NCI-H526 (cell line): Measurements from ENCODE around the gene ABLIM1.
A peak's percentile ranks its signal among the peaks of the same experiment; 100 is the strongest.
"Not testable (repeated sequence)": the region's sequence is repeated elsewhere in the genome, so short reads cannot be mapped to it uniquely, and the experiment has no call there.

Source experiments
- DNase-seq, 2 experiments: peaks; one replicate each; lab custom pipeline; 2025; lab: John Stamatoyannopoulos, UW

ABLIM1 gene

GRCh38 chr10:114658175-114658574 is at the start of gene ABLIM1:
Gene ABLIM1 (minus strand): TSS chr10:114658275. CDS start chr10:114658200, 75 bp downstream.
- no peak for DNase-seq

- DNase-seq, result no peak
Observed at GRCh38 chr10:114706458-114707055, 48.5 kb upstream of the ABLIM1 start.

- no peak for DNase-seq
Observed at GRCh38 chr10:114704679-114705078, 46.6 kb upstream of the ABLIM1 start.

- DNase-seq, result peak in 1 of 2 experiments; percentile 46
Observed at GRCh38 chr10:114703377-114704107, 45.5 kb upstream of the ABLIM1 start.

- no peak for DNase-seq
Observed at GRCh38 chr10:114698271-114699061, 40.4 kb upstream of the ABLIM1 start.

GRCh38 chr10:114697061-114697598 is 39.1 kb upstream of the ABLIM1 start:
- no peak for DNase-seq

GRCh38 chr10:114696301-114696700 is 38.2 kb upstream of the ABLIM1 start:
- not testable (repeated sequence) for DNase-seq

GRCh38 chr10:114694752-114695151 is 36.7 kb upstream of the ABLIM1 start:
- peak in 1 of 2 experiments; percentile 29 for DNase-seq

- no peak for DNase-seq
Observed at GRCh38 chr10:114694062-114694461, 36.0 kb upstream of the ABLIM1 start.

GRCh38 chr10:114691442-114691941 is 33.4 kb upstream of the ABLIM1 start:
- no peak for DNase-seq

- DNase-seq, result no peak
Observed at GRCh38 chr10:114688786-114689185, 30.7 kb upstream of the ABLIM1 start.

- peak; percentile 6 to 14 for DNase-seq
Observed at GRCh38 chr10:114687459-114687858, 29.4 kb upstream of the ABLIM1 start.

GRCh38 chr10:114686013-114686412 is 27.9 kb upstream of the ABLIM1 start:
- DNase-seq, result no peak

GRCh38 chr10:114685456-114685855 is 27.4 kb upstream of the ABLIM1 start:
- DNase-seq, result no peak

GRCh38 chr10:114684822-114685209 is 26.7 kb upstream of the ABLIM1 start:
- peak in 1 of 2 experiments; percentile 59 for DNase-seq

GRCh38 chr10:114684084-114684821 is 26.2 kb upstream of the ABLIM1 start:
- DNase-seq, result peak in 1 of 2 experiments; percentile 34

GRCh38 chr10:114683593-114683992 is 25.5 kb upstream of the ABLIM1 start:
- no peak for DNase-seq

GRCh38 chr10:114683162-114683561 is 25.1 kb upstream of the ABLIM1 start:
- DNase-seq, result no peak

- no peak for DNase-seq
Observed at GRCh38 chr10:114682532-114682931, 24.5 kb upstream of the ABLIM1 start.

- DNase-seq, result no peak
Observed at GRCh38 chr10:114682121-114682520, 24.0 kb upstream of the ABLIM1 start.

GRCh38 chr10:114681542-114681941 is 23.5 kb upstream of the ABLIM1 start:
- DNase-seq, result no peak
